Hair follicular keratinocyte (primary cell): ENCODE measurements around the gene MOB3A. TPM values are rescaled to one million over a fixed set of nuclear protein-coding genes. Genes with fewer than 3 reads are reported as not detected.

Source experiments
- total RNA-seq: library from RNA; depleted of rRNA; stranded (reverse); fragments of >200 nt; gene quantifications from 2 replicates; pipeline ENCODE4 v1.2.3, GENCODE V29; 2015

Gene MOB3A
- total RNA-seq: 44.3 and 46.5 TPM in 2 replicates

DNA sequence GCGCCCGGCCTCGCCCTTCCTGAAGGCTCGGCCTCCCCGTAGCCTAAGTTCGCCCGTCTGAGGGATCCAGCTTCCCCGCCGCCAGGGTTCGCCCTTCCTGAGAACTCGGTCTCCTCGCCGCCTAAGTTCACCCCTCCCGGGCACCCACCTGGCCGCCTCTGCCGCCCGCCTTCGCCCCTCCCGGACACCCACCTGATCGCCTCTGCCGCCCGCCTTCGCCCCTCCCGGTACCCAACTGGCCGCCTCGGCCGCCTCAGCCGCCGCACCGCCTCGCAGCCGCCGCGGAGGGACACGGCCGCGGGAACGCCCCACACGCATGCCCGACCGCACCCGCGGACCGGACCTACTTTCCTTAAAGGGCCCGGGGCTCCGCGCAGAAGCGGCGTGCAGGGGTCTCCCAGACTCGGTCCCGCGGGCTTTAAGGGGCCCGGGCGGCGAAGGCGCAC lies at the start of gene MOB3A:
TSS of gene MOB3A (minus strand) at position 293 of the 446 bp plus-strand sequence. CDS start 17,766 bp downstream, outside the sequence.

DNA sequence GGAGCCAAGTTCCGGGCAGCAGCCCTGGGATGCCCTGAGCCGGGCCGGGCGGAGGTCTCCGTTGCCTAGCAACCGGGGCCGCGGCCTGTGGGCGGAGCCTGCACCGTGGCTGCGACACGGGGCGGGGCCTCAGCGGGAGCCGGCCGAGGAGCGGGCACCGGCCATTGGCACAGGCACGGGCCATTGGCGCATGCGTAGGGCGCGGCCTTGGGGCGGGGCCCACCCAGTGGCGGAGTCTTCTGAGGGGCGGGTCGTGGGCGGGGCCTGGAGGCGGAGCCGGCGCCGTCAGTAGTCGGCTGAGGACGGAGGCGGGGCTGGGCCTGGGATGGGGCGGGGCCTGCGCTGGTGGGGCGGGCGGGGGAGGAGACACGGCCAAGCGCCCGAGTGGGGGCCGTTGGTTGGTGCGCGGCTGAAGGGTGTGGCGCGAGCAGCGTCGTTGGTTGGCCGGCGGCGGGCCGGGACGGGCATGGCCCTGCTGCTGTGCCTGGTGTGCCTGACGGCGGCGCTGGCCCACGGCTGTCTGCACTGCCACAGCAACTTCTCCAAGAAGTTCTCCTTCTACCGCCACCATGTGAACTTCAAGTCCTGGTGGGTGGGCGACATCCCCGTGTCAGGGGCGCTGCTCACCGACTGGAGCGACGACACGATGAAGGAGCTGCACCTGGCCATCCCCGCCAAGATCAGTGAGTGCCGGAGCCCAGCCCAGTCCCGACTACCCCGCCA lies 515 bp upstream of the MOB3A start, which contains the start of gene IZUMO4:
TSS of gene IZUMO4 (plus strand) at position 436 of the 723 bp plus-strand sequence. CDS start at position 467, 31 bp downstream.

DNA sequence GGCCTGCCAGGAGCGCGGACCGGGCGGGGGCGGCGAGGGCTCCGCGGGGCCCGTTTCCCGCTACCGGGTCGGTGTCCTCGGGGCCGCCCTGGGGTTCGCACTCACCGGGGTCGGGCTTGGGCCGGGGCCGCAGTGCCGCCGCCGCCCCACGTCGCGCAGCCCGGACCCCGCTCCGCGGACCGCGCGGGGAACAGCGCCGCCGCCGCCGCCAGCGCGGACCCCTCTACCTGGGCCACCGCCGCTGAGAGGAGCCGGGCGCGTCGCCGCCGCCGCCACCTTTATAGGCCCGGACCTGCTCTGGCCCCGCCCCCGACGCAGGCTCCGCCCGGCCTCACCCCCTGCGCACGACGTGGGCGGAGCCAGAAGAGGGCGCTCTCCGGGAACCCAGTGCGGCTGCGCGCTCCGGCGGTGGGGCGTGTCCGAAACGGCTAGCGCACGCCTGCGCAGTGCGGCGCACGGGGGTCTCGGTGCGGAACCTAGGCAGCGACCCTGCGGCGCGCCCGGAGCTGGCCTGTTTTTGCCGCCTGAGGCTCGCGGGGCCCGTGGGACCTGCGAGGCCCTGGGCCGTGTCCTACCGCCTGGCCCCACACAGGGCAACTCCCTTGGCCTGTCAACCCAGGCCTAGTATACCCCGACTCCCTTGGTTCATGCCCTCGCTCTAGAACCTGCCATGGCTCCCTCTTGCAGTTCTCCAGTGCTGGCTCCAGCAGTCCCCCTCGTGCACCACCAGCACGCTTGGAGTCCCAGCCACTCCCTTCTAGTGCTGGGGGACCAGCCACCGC lies 44.9 kb downstream of the MOB3A start, which contains the start of gene MKNK2:
TSS of gene MKNK2 (minus strand) at position 254 of the 782 bp plus-strand sequence. CDS start 393 bp downstream, outside the sequence.

Other genes with a start within 250 kb of the MOB3A start
- gene REXO1, start 247.8 kb downstream of the MOB3A start, total RNA-seq: 11.6 and 12.2 TPM in 2 replicates
- gene KLF16, start 232.7 kb downstream of the MOB3A start, total RNA-seq: 19.4 and 22.3 TPM in 2 replicates
- gene ABHD17A, start 210.8 kb downstream of the MOB3A start, total RNA-seq: 131 and 133 TPM in 2 replicates
- 4.8 and 5.1 TPM in 2 replicates for gene ADAT3, start 190.9 kb downstream of the MOB3A start, total RNA-seq
- gene SCAMP4, start 190.9 kb downstream of the MOB3A start, total RNA-seq: 54.4 and 68.6 TPM in 2 replicates
- gene CSNK1G2, start 155.2 kb downstream of the MOB3A start, total RNA-seq: 76.0 and 79.1 TPM in 2 replicates
- gene BTBD2, start 80.6 kb downstream of the MOB3A start, total RNA-seq: 61.7 and 66.2 TPM in 2 replicates
- gene MKNK2, start 45.1 kb downstream of the MOB3A start, total RNA-seq: 115 and 149 TPM in 2 replicates
- 0.70 and 1.1 TPM in 2 replicates for gene IZUMO4, start 589 bp upstream of the MOB3A start, total RNA-seq
- 83.1 and 86.9 TPM in 2 replicates for gene AP3D1, start 55.2 kb upstream of the MOB3A start, total RNA-seq
- 7.9 and 9.9 TPM in 2 replicates for gene DOT1L, start 67.6 kb upstream of the MOB3A start, total RNA-seq
- 63.9 and 89.6 TPM in 2 replicates for gene PLEKHJ1, start 140.0 kb upstream of the MOB3A start, total RNA-seq
- gene SF3A2, start 140.5 kb upstream of the MOB3A start, total RNA-seq: 31.6 and 42.5 TPM in 2 replicates
- gene AMH, start 153.0 kb upstream of the MOB3A start, total RNA-seq: 0.16 and 1.3 TPM in 2 replicates
- not detected in 2 replicates for gene JSRP1, start 160.1 kb upstream of the MOB3A start, total RNA-seq
- not detected in 2 replicates for gene PEAK3, start 185.8 kb upstream of the MOB3A start, total RNA-seq
- gene LINGO3, start 211.8 kb upstream of the MOB3A start, total RNA-seq: not detected in 2 replicates
- gene LSM7, start 232.3 kb upstream of the MOB3A start, total RNA-seq: 310 and 405 TPM in 2 replicates
- gene SPPL2B, start 232.4 kb upstream of the MOB3A start, total RNA-seq: 19.9 and 30.5 TPM in 2 replicates